GM18873 (cell line): ENCODE data around the gene POTEI.
"Not testable (repeated sequence)": the region's sequence is repeated elsewhere in the genome, so short reads cannot be mapped to it uniquely, and the experiment has no call there.

ENCODE experiments used
- ATAC-seq: cut with Tn5 transposase; IDR thresholded peaks from one replicate; pipeline ENCODE4 v1.9.1; 2021; ENCODE audit warnings: mild to moderate bottlenecking, moderate library complexity, moderate number of reproducible peaks; ENCODE audit not compliant: unreplicated experiment, low FRiP score

POTEI gene

GRCh38 chr2:130509228-130509627 lies at the start of gene POTEI:
TSS of gene POTEI (minus strand) at chr2:130509328. CDS start at chr2:130509235, 93 bp downstream.
- ATAC-seq, result not testable (repeated sequence)

- not testable (repeated sequence) for ATAC-seq
These were observed 47.3 kb upstream of the POTEI start for GRCh38 chr2:130556441-130556840.

DNA sequence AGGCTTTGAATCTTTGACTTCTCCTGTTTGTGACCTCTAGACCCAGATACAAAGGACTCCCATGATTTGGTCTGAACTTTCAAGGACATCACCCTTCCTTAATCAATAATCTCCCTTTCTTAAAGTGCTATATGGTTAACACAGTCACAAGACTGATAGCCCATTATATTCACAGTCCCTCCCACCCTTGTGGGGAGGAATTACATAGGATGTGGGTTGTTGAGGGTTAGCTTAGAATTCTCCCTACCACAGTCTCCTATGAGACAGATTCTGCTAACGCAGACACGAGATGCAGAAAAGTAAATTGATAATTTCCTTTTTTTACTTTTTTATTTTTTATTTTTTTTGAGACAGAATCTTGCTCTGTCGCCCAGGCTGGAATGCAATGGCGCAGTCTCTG lies 45.0 kb upstream of the POTEI start:
- ATAC-seq, result not testable (repeated sequence)

- ATAC-seq, result not testable (repeated sequence)
These were observed 40.3 kb upstream of the POTEI start for GRCh38 chr2:130549475-130549874.

- ATAC-seq, result not testable (repeated sequence)
These were observed 39.3 kb upstream of the POTEI start for GRCh38 chr2:130548418-130548817.

DNA sequence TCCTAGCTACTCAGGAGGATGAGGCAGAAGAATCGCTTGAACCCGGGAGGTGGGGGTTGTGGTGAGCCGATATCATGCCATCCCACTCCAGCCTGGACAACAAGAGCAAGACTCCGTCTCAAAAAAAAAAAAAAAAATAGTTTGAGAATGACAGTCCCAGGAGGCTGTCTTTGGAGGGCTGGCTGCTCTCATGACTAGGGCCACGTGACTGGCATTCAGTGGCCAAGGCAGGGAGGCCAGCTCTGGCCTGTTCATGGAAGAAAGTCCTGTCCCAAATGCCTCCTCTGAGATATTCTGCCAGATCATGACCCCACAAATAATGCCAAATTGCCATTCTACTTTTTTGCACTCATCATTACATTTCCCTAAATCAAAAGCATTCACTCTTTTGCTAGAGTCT lies 35.9 kb upstream of the POTEI start:
- not testable (repeated sequence) for ATAC-seq

DNA sequence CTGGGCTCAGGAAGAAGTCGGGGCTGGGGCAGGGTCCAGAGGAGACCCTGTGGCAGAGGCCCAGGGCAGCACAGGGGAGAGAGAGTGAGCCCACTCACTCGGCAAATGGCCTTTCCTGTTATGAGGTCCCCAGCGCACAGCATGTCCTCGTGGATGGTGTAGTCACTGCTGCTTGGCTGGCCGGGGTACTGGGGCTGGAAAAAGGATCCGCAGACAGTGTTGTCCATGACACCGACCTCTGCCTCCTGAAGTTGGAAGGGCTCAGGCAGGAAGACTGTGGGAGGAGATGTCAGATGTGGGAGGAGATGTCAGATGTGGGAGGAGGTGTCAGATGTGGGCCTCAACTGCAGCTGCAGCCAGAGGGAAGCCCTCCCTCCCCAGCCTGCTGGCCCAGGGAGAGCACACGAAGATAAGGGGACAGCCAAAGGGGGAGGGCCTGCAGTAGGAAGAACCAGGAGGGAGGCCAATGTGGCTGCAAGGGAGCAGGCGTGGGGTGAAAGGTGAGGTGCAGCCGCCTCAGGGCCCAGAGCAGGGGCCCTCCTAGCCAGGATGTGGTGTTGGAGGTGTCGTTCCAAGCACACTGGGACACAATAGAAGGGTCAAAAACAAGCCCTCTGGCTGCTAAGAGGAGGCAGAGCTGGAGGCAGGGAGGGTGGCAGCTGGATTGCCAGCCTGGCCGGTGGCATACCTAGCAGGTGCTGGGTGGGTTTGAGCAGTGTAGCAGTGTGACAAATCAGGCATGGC lies 34.8 kb upstream of the POTEI start:
- ATAC-seq, result not testable (repeated sequence)

DNA sequence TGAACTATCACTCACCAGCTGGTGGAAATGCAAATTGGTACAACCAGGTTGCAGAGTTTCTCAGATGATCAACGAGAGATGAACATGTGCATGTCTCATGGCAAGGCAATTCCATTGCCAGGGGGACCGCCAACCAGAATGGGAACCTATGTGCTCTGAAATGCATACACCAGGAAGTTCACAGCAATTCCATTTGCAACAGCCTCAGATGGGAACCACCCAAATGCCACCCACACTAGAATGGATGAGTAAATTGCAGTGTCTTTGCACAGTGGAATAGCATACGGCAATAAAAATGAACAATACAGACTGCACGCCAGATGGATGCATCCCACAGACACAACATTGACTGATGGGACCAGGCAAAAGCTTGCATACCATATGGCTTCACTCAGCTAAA lies 33.7 kb upstream of the POTEI start:
- not testable (repeated sequence) for ATAC-seq

DNA sequence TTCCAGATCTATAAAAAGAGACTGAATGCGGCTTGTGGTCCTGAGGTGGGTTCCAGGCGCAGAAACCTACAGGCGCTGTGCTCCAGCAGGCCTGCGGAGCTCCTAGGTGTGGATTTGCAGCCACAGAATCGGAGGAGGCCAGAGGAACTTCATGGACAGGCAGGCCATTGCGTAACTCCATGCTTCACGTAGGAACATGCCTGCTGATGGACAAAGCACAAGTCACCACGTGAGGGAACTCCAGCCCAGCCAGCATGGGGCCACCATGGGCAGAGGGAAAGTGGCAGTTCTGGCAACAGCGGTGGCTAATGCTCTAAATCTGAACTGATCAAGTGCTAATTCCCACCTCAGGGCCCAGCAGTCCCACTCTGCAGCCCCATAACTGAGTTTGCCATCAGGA lies 29.1 kb upstream of the POTEI start:
- not testable (repeated sequence) for ATAC-seq

DNA sequence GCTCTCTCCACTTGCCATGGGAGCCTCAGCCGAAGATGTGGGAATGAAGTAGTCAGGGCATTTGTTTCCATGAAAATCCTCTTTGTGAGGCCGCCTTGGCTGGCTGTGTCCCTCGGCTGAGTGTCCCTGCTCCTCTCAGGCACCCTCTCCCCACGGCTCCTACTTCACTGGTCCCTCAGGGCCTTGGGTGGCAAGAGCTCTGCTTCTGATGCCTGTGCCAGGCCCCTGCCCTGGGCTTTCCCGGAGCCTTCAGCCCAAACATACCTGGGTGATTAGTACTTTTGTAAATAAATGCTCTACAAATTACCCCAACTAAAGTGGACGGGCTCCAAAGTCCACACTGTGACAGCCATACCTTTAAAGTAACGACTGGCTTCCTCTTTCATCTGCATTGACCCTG lies 27.5 kb upstream of the POTEI start:
- ATAC-seq, result not testable (repeated sequence)

DNA sequence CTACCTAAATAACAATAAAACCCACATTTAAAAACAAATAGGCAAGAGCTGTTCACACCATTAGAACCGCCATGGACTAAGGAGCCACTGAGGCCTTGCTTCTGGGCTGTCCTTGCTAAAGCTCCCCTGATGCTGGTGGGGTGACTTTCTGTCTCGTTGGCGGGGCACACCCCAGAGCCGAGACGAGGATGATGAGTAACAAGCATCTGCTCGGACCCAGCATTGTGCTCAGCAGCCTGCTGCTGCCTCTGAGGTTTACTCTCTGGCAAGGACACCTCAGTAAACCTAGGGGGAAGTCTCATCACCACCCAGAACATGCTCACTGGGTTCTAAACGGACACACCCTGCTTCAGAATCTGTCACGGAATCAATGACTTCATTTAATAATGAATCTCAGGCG lies 22.5 kb upstream of the POTEI start:
- peak; percentile 11 for ATAC-seq

- ATAC-seq, result peak; percentile 85
These were observed 22.1 kb upstream of the POTEI start for GRCh38 chr2:130531225-130531624.

DNA sequence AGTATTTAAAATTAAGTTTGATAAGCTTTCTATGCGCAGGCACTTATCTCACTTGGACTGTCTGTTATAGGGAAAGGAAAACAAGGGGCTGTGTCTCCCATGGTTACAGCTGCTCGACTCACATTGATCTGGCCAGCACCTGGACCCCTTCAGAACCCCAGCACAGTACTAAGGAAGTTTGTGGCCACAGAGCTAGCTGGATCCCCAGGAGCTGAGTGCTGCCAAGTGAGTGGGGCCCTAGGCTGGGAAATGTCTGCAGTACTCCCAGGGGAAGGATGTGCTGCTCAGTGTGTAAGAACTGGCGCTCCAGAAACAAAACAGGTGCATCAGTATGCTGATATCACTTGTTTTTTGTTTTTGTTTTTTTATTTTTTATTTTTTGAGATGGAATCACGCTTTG lies 21.1 kb upstream of the POTEI start:
- not testable (repeated sequence) for ATAC-seq

GRCh38 chr2:130529545-130529944 lies 20.4 kb upstream of the POTEI start:
- not testable (repeated sequence) for ATAC-seq

GRCh38 chr2:130527365-130527967 lies 18.3 kb upstream of the POTEI start:
- ATAC-seq, result not testable (repeated sequence)

- ATAC-seq, result not testable (repeated sequence)
These were observed 13.3 kb upstream of the POTEI start for GRCh38 chr2:130522390-130522789.

- ATAC-seq, result not testable (repeated sequence)
These were observed 11.9 kb upstream of the POTEI start, which contains the start of gene CFC1B for GRCh38 chr2:130520992-130521391. TSS of gene CFC1B (plus strand) at chr2:130521222. CDS start at chr2:130521485, 263 bp downstream.

- ATAC-seq, result not testable (repeated sequence)
These were observed 9.5 kb upstream of the POTEI start for GRCh38 chr2:130518516-130519106.

DNA sequence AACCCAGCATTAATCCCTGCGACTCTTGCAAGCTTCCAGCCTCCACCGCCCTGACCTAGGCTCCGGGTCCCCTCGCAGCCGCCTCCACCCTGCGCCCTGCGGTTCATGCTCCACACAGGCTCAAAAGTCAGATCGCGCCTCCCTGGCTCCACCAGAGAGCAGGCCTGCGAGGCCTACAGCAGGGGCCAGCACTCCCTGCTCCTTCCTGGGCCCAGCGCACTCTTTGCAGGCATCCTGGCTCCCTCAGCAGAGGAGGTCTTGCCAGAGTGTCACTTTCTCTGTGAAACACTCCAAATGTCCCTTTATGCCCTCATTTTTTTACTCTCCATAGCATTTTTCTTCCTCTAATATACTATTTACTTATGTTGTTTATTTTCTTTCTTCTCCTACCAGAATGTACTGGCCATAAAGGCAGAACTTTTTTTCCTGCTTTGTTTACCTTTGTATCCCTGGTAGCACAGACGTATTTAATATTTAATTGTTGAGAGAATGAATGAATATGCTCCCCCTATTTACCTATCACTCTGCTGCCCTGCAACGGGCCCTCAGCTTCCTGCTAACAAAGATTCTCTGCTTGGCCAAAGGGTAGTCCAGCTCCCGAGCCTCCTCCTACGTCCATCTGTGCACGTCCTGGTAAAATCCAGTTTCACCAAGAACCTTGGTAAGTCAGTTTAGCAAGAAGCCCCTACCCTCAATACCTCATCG lies 2.8 kb upstream of the POTEI start:
- not testable (repeated sequence) for ATAC-seq

GRCh38 chr2:130510807-130511746 lies 1.9 kb upstream of the POTEI start:
- ATAC-seq, result not testable (repeated sequence)
